Astrocyte of the hippocampus (primary cell): ENCODE data around the gene ZFP69B.

Source experiments
- DNase-seq: peaks from one replicate; pipeline ENCODE4 v3.0.0; 2011; ENCODE audit warnings: low read depth, low spot score

Gene ZFP69B

DNA sequence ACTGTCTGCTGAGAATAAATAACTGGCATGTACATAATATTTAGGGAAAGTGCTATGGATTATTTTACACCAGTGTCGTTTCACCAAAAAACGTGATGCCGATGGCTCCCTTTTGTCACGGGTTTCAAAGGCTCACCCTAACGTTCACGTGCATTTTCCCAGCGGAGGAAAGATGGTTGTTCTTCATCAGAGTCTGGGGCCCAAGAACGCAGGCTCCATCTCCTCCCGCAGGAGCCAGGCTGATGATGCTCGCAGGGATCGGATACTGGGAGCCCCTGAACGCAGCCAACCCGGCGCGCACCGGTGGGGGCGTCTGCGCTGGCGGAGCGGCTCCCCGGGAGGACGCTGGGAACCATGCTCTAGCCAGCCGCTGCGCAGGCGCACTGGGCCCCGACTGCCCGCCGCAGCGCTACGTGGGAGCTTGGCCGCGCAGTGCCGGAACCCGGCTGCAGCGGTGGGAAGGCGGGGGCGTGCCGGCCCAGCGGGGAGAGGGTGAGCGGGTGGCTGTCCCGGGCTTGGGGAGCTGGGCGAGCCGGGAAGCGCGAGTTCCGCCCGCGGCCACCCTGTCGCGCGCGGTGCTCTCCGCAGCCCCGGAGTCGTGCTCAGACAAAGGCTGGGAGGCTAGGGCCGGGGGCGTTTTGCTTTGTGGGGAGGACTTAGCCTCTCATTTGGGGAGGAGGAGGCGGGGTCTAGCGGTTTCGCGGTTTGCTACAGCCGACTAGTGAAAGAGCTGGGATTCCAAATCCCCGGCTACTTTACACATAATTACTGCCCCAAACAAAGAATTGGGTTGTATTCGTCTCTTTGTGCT is at the start of gene ZFP69B:
TSS of gene ZFP69B (plus strand) at position 793 of the 811 bp plus-strand sequence. CDS start 486 bp downstream, outside the sequence.
- peak; percentile 98 for DNase-seq

DNA sequence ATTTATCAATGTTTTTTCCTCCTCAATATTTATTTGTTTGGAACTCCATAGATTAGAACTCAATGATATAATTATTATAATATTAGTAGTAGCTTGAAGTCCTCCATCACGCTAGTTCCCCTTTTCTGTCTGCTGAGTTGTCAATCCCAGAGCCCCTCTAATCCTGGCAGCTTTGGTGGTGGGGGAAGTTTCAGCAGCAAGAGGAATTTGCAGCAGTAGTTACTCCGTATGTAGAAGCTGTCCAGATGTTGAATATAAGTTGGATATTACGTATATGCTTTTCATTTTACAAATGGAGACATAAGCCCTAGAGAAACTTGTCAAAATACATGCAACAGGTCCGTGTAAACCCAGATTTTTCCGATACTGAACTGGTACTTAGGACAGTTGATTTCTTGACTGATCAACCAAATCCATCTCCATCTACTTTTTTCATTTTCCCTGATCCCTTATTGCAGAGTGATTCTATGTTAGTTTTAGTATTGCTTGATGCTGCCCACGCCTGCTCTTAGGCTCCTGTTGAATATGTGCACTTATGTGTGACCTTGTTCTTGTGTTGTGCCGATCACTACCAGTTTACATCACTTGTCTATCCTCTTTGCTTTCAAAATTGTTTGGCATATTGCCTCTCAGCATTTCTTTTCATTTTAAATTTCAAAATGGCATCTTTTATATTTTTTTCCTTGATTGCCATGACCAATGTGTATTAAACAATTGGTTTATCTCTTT is 48.6 kb upstream of the ZFP69B start:
- no peak for DNase-seq

DNA sequence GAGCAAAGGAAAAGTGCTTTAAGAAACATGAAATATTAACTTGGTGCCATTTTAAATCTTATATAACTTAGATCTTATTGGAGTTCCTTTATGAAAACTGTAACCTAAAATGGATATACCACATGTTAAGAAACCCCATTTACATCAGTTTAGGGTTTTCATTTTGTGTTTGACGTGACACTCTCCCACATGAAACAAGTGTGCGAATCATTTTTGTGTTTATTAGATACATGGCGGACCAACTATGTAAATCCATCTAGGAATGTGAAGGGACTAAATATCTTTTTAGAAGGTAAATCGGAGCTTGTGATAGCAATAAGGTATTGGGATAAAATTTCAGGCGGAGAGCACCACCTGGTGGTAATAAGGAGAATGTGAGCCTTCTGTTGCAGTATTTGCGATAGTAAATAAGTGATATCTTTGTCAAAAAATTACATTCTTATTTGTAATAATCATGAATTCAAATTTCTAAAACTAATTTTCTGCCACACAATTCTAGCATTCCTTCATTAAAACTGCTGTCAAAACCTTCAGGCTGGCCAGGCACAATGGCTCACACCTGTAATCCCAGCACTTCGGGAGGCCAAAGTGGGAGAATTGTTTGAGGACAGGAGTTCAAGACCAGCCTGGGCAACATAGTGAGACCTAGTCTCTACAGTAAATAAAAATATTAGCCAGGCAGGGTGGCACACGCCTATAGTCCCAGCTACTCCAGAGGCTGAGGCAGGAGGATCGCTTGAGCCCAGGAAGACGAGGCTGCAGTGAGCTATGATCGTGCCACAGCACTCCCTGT is 45.4 kb upstream of the ZFP69B start:
- DNase-seq = peak; percentile 74

DNA sequence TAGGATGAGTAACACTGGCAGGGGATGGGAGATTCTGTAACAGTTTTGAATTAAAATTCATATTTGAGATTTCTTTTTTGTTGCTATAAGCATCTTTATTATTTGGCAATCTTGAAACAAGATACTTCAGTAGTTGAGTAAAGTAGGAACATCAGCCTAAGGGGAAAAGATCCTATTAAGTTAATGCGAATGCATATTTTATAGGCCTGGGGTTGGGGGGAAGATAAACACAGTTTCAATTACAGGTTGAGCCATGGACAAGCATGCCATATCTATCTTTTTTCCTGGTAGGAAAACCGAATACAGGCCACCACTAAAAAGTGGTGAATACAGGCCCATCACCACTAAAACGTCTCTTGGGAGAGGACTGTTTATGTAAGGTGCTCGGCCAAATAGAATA is 44.5 kb upstream of the ZFP69B start:
- no peak for DNase-seq

DNA sequence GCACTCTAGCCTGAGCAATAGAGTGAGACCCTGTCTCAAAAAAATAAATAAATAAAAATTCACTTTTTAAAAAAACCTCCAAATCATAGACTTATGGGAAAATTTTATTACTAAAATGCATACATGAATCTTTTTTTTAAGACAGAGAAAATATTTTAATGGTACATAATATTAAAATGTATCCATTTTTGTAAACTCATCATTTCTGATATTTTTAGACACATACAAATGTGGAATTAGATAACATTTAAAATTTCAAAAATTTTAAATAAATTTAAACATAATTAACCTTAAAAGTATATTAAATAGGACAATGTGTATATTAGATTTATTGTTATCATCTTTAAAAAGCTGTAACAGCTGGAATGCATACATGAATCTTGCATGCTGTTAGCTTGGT is 42.8 kb upstream of the ZFP69B start:
- no peak for DNase-seq

DNA sequence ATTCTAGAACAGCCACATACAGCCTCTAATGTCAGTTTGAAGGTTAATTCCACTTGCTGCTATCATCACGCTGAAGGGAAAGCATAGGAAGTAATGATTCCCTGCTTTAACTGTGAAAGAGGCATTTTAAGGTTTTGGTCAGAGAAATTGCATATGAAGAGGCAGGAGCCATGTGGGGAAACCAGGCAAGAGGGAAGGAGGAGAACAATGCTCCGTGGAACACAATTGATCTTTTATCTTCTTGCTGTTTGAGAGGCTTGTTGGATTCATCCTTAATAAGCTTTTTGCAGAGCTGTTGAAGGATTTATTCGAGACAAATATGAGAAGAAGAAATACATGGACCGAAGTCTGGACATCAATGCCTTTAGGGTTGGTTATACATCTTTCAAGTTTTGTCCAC is 40.8 kb upstream of the ZFP69B start:
- no peak for DNase-seq

DNA sequence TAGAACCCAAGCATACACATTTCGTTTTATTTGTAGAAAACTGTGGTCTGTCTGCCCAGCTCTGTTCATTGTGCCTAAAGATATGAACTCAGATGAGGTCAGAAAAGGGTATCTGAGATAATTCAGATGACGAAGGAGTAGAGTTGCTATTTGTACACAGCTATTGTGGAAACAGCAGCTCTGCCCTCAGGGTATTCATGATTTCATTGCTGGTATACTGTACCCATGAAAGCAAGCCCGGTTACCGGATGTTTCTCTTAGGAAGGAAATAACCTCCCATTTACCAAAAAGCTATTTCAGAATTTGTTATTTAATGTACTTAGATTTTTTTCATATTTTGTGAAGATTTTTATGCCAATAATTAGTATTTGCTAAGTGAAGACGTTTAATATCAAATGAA is 39.0 kb upstream of the ZFP69B start:
- DNase-seq = no peak

DNA sequence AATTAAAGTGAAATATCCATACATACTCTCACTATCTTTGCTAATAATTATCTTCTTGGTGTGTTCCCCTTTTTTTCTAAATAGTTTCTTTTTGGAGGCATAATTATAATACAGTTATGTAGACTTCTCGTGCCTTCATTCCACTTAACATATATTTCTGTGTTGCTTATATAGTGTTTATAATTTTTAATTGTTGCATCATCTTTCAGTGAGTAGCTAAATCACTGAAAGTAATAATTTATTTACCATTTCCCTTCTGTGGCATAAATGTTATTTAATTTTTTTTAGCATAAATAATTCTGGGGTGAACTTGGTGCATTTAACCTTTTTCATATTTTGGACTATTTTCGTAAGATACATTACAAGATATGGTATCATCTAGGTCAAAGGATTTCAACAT is 38.4 kb upstream of the ZFP69B start:
- DNase-seq = no peak

DNA sequence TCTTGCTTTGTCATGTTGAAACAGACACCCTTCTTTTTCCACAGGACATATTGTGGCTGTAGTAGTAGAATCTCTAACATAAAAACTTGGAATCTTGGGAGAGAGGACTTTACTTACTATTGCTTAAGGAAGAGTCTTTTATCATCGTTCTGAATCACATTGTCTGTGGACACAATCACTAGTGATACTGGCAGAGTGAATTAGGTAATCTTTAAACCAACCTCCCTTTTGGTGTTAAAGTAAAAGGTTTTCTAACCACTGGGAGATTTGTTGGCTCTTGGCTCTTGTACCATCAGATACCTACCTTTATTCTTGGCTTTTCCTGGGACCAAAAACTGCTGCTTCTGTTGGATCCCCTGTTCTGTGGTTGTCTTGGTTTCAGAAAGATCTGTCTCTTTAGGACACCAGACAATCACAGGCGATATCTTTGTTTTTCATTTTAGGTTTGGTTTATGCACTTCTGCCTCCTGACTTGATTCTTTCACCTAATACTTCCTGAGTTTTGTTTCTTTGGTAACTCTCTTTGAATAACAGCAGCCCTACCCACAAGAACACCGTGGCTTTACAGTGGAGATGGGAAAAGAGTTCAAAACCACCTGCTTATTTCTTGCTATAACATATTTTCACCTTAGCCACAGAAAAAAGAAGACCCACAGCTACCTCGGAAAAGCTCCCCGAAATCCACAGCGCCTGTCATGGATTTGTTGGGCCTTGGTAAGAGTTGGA is 36.6 kb upstream of the ZFP69B start:
- DNase-seq = no peak

DNA sequence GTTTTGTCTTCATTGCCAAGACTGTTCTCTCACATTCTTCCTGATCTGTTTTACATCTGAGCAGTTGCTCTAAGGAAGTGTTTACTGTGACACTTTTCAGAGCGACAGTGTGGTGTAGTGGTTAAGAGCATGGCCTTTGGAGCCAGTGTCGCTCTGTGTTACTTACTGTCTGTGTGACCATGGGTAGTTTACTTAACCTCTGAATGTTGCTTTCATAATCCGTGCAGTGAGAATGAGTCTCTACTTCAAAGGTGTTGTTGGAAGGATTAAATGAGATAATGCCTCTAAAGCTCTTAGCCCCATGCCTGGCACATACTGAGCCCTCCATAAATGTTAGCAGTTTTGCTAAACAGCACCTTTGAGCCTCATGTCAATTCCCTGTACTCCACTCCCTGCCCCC is 35.9 kb upstream of the ZFP69B start:
- DNase-seq = no peak

DNA sequence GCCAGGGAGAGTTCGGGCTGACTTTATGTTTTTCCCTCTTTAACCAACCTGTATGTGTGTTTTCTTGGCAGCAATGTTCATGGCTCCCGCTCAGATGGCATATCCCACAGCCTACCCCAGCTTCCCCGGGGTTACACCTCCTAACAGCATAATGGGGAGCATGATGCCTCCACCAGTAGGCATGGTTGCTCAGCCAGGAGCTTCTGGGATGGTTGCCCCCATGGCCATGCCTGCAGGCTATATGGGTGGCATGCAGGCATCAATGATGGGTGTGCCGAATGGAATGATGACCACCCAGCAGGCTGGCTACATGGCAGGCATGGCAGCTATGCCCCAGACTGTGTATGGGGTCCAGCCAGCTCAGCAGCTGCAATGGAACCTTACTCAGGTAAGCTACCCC is 33.6 kb upstream of the ZFP69B start:
- no peak for DNase-seq

DNA sequence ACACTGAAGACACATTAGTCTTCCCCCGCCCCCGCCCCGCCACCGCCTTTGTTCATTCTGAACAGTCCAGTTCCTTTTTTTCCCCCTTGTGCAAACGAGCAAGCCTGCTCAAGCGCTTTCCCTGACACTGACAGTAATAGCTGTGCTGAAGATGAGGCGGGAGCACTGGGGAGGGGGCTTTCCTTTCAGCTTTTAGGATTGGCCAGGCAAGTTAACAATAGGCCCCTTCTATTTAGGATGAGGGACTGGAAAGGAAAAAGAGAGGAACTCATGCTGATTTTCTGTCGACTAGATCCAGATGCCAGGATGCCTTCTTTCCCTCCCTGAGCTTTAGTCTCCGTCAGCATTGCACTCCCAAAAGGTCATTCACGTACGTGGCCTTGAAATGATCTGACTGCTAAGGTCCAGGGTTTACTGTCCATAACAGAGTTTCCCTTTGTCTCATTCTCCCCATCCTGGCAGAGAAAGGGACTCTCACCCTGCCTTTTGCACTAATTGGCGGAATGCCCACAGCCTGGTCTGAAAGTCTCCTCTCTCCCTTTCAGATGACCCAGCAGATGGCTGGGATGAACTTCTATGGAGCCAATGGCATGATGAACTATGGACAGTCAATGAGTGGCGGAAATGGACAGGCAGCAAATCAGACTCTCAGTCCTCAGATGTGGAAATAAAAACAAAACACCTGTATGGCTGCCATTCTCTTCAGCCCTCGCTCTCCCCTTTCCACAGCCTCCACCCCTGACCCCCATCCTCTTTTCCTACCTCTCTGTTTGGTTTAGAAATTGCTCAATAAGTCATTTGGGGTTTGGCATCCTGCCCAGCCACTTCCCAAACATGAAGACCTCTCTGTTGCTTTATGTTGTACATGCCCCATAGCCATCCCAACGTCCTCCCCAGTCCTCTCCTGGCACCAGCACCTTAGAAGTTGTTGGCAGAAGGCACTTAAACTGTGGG is 28.6 kb upstream of the ZFP69B start:
- peak; percentile 36 for DNase-seq

DNA sequence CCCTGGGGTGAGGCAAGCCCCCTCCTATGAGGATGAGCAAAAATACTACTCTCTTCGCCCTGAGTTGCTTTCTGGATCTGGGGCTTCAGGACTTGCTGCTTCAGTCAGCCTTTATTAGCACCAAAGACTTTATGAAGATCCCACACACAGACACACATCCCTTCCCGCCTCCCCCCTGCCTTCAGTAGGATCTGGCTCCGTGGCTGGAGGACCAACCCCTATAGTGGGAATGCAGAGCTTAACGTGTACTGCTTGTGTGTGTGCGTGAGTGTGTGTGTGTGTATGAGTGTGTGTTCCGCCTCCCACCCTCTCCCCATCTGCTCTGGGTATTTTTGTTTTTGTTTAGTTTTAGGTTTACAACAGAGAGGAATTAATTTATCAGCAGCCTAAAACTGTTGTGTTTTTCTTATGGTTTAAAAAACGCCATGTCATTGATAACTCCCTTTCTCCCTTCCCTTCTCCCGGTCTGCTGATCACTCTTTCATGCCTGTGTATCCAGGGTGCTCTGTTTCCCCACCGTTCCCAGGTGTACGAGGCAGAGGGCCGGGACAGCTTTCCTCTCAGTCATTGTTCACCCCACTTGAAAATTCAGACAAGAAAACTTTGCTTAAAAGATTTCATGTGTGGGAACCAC is 27.5 kb upstream of the ZFP69B start:
- no peak for DNase-seq

DNA sequence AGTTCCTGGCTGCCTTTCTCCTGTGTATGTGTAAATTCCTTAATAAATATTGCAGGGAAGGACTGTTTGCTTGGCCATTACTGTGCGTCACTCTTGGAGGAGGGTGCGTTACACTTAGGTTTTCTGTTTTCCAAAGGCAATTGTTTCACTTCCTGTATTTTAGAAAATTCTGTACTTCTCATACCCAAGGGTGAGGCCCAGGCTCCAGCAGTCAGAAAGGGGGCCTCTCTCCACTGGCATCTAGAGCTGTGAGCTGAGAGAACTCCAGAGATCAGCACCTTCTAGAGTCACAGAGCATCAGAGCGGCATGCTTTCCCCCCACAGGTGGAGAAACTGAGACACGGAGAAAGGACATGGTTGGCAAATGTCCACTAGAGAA is 27.0 kb upstream of the ZFP69B start:
- DNase-seq = no peak

DNA sequence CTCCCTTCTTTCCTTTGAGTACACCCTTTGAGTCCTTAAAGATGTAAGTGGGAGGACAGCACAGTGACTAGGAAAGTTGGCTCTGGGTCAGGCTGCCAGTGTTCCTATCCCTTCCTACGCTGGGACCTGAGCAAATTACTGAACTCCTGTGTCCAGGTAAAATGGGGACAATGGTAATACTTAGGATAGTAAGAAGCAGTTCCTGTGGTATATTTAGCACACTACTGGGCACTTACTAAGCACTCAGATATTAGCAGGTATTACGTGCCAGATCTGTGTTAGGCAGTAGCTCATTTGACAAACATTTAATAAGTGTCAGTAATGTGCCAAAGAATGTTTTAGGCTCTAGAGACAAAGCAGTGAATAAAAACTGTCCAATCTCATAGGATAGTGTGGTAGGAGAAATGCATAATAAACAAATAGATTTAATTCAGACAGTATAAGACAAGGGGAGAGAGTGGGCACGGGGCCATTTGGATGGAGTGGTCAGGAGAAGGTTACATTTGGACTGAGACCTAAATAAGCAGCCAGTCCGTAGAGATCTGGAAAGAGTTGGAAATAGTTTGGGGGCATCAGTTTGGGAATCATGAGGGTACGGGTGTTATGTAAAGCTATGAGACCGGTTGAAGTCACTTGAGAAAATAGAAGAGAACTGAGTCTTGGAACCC is 26.2 kb upstream of the ZFP69B start:
- no peak for DNase-seq

DNA sequence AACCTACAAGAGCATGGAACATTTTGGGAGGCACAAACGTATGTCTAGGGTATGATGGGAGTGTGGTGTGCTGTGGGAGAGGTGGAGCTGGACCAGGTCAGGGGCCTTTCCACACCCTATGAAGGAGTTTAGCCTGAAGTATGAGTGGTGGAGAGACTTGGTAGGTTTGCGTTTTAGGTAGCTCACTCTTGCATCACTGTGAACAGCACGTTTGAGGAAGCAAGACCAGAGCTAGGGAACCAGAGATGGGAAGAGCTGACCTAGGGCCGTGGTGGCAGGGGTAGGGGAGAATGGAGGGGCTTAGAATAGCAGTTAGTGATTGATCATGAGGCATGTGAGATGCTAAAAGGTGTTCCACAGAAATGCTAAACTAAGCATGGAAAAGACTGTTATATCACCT is 25.1 kb upstream of the ZFP69B start:
- DNase-seq = no peak

DNA sequence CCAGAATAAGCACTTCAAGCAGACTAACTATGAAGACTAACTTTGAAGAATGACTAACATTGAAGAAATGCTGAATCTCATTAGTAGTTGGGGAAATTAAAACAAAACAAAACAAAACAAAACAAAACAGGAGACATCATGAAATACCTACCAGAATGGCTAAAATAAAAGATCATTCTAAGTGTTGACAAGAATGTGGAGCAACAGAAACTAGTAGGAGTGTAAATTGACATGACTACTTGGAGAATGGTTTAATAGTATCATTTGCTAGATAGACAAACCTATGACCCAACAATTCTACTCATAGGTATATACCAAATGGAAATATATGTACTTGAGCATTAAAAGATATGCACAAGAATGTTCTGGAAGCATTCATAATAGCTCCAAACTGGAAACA is 18.9 kb upstream of the ZFP69B start:
- no peak for DNase-seq

DNA sequence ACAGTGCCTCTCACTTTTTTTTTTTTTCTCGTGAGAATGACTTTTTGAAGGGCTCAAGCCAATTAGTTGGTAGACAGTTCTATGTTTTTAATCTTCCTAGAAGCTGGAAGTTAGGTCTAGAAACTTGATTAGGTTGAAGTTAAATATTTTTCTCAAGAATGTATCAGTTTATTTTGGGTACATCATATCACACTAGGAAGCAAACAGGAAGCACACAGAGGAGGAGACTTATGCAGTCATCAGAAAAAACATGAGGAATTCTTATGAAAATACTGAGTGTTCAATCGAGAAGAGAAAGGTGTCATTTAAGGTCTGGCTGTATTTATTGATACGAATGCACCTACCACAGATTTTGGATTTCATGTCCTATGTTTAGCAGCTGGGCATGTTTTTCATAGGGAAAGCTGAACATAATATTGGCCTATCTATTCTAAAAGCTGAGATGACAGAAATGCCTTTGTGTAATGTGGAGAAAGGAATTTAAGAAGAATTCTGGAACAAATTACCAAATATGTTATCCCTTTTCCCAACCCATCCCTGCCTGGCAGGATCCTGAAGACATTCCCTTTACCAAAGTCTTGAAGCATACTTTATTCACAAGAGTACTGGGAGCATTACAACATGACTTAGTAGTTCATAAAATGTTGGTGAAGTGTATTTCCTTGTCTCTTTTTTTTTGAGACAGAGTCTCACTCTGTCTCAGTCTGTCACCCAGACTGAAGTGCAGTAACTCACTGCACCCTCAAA is 17.5 kb upstream of the ZFP69B start:
- DNase-seq = no peak

DNA sequence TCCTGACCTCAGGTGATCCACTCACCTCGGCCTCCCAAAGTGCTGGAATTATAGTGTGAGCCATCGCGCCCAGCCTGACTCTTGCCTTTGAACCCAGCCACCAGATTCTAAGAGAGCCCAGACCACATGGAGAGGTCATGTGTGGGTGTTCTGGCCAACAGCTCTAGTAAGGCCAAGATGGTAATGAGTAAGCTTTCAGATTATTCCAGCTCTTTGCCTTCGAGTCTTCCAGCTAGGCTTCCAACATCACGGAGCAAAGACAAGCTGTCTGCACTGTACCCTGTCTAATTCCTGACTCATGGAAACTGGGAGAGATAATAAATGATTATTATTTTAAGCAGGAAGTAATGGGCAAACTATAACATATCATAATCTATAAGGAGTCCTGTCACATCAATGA is 14.8 kb upstream of the ZFP69B start:
- DNase-seq = peak; percentile 63
